ENCODE measurements around the gene CCT7. TPM values are rescaled to one million over a fixed set of nuclear protein-coding genes. Genes with fewer than 3 reads are reported as not detected.
A peak's percentile ranks its signal among the peaks of the same experiment; 100 is the strongest.

Gene CCT7
- total and polyA plus RNA-seq, 10 of the 15 experiments (the other 5 are each of a cell fraction or from before 2014, with no cell fraction given), result 206 to 598 (median 486) TPM

- Histone ChIP-seq H3K4me3 (no peak overlapping the region), H3K4me1 (ENCODE audit: control insufficient read depth, insufficient read depth, low read length) (peaks cover 4% of the 10 kb centered on the region; the same call in 1 of the 2 replicates), H3K36me3 (ENCODE audit: control insufficient read depth in 2 of 2, insufficient read depth in 2 of 2, low read length in 1 of 2) (no peaks in the 10 kb centered on the region), H2AFZ (ENCODE audit: control insufficient read depth, low read depth, low read length) (no peak overlapping the region), H3K9ac (ENCODE audit: control insufficient read depth, insufficient read depth, low read length) (no peak overlapping the region), H4K20me1 (ENCODE audit: control insufficient read depth, insufficient read depth) (peaks cover 4% of the 10 kb centered on the region; the same call in 1 of the 2 replicates), H3K79me2 (ENCODE audit: control insufficient read depth, insufficient read depth, low read length) (no peaks in the 10 kb centered on the region), H3K4me2 (ENCODE audit: control insufficient read depth, insufficient read depth) (peak overlapping the region; percentile 93; the same call in 1 of the 2 replicates), H3K9me3 (replicated peaks; ENCODE audit: control insufficient read depth, insufficient read depth, low read length) (no peaks in the 10 kb centered on the region; the same call in 2 of the 3 replicates), H3K27me3 (replicated peaks in 1 of 2; ENCODE audit: control insufficient read depth in 2 of 2, insufficient read depth in 2 of 2, low read length in 1 of 2) (peaks cover 13 to 28% of the 10 kb centered on the region in 2 experiments), H3K27ac (ENCODE audit: control insufficient read depth, insufficient read depth) (no peak overlapping the region)
- DNase-seq (ENCODE audit: low read depth, low spot score) (no peak), FAIRE-seq (no peak), ATAC-seq (no peak)
- in situ Hi-C loops (cut with MboI), result no loop called here
- ChIA-PET SMC1A (ENCODE audit: uncharacterized antibody, unreplicated experiment) (interaction anchor here (1.2 to 5.6 kb wide), 3 partner anchors 12 to 115 kb away, joined by 3 to 39 read pairs (median 3); no protein-coding TSS in a partner anchor), RAD21 (ENCODE audit: unreplicated experiment) (interaction anchor here (1.0 to 1.5 kb wide), 2 partner anchors 14 to 72 kb away, joined by 3 read pairs; no protein-coding TSS in a partner anchor), CTCF (interaction anchor here (1.8 to 6.4 kb wide), 3 partner anchors 11 to 80 kb away, joined by 4 to 99 read pairs (median 13); partner anchors contain the start of genes CCT7 and PRADC1), POLR2A (interaction anchor here (1.1 to 1.3 kb wide), 2 partner anchors 8 to 24 kb away, joined by 3 read pairs; partner anchors contain the start of gene FBXO41)
- no TSS peak for BruUV-seq (replicated peaks)
- intact Hi-C loops (cut with micrococcal nuclease; ENCODE audit: unreplicated experiment), result no loop called here
- 15% methylated on average over 37 of the region's 38 CpGs for WGBS (ENCODE audit: insufficient coverage, insufficient replicate concordance, low lambda C conversion rate, missing lambda C conversion rate)
- TF ChIP-seq JUNB (IDR thresholded peaks at IDR 0.05) (no peak), ATF3 (IDR thresholded peaks at IDR 0.05; ENCODE audit: borderline replicate concordance, extremely low read depth, low read depth, low read length) (no peak), NKRF (conservative IDR thresholded peaks at IDR 0.05) (no peak), SMAD5 (IDR thresholded peaks at IDR 0.05; ENCODE audit: low read depth) (no peak), SMAD1 (IDR thresholded peaks at IDR 0.05; ENCODE audit: low read depth, partially characterized antibody) (no peak), TARDBP (IDR thresholded peaks at IDR 0.05; ENCODE audit: borderline replicate concordance) (no peak), E2F4 (IDR thresholded peaks at IDR 0.05; ENCODE audit: low read depth, low read length) (no peak), ZNF24 (IDR thresholded peaks at IDR 0.05) (no peak)
- TF ChIP-seq, protein P1, sequence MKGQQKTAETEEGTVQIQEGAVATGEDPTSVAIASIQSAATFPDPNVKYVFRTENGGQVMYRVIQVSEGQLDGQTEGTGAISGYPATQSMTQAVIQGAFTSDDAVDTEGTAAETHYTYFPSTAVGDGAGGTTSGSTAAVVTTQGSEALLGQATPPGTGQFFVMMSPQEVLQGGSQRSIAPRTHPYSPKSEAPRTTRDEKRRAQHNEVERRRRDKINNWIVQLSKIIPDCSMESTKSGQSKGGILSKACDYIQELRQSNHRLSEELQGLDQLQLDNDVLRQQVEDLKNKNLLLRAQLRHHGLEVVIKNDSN (IDR thresholded peaks at IDR 0.05; ENCODE audit: borderline replicate concordance, extremely low read length, insufficient read depth, low read depth, low read length), result no peak
- TF ChIP-seq, protein P2, sequence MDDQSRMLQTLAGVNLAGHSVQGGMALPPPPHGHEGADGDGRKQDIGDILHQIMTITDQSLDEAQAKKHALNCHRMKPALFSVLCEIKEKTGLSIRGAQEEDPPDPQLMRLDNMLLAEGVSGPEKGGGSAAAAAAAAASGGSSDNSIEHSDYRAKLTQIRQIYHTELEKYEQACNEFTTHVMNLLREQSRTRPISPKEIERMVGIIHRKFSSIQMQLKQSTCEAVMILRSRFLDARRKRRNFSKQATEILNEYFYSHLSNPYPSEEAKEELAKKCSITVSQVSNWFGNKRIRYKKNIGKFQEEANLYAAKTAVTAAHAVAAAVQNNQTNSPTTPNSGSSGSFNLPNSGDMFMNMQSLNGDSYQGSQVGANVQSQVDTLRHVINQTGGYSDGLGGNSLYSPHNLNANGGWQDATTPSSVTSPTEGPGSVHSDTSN (IDR thresholded peaks at IDR 0.05; ENCODE audit: insufficient replicate concordance, low read depth, low read length), result no peak
Observed at GRCh38 chr2:73292316-73292905, 58.3 kb downstream of the CCT7 start.
